GM18868 (cell line): Measurements from ENCODE around the gene C11orf24.
A peak's percentile ranks its signal among the peaks of the same experiment; 100 is the strongest.
"Not testable (repeated sequence)": the region's sequence is repeated elsewhere in the genome, so short reads cannot be mapped to it uniquely, and the experiment has no call there.

ENCODE experiments used
- ATAC-seq: cut with Tn5 transposase; IDR thresholded peaks from one replicate; pipeline ENCODE4 v1.9.1; 2021; ENCODE audit warnings: mild to moderate bottlenecking, moderate library complexity; ENCODE audit not compliant: unreplicated experiment

The C11orf24 gene

GRCh38 chr11:68299517-68299879 lies 27.7 kb upstream of the C11orf24 start:
- ATAC-seq, result not testable (repeated sequence)

GRCh38 chr11:68298659-68299516 lies 27.1 kb upstream of the C11orf24 start:
- no peak for ATAC-seq

GRCh38 chr11:68297812-68298658 lies 26.3 kb upstream of the C11orf24 start:
- ATAC-seq, result peak; percentile 50

GRCh38 chr11:68297494-68297811 lies 25.7 kb upstream of the C11orf24 start:
- ATAC-seq, result no peak

- ATAC-seq, result no peak
These were observed 25.2 kb upstream of the C11orf24 start for GRCh38 chr11:68297052-68297378.

GRCh38 chr11:68296344-68297051 lies 24.7 kb upstream of the C11orf24 start:
- ATAC-seq, result no peak

GRCh38 chr11:68295940-68296339 lies 24.2 kb upstream of the C11orf24 start:
- no peak for ATAC-seq

GRCh38 chr11:68295271-68295670 lies 23.5 kb upstream of the C11orf24 start:
- no peak for ATAC-seq

- no peak for ATAC-seq
These were observed 21.9 kb upstream of the C11orf24 start for GRCh38 chr11:68293708-68294107.

- no peak for ATAC-seq
These were observed 17.7 kb upstream of the C11orf24 start for GRCh38 chr11:68289456-68289855.

GRCh38 chr11:68287419-68287818 lies 15.6 kb upstream of the C11orf24 start:
- ATAC-seq, result no peak

- not testable (repeated sequence) for ATAC-seq
These were observed 12.8 kb upstream of the C11orf24 start for GRCh38 chr11:68284588-68284987.

GRCh38 chr11:68282861-68283230 lies 11.1 kb upstream of the C11orf24 start:
- ATAC-seq, result no peak

GRCh38 chr11:68282141-68282860 lies 10.5 kb upstream of the C11orf24 start:
- ATAC-seq, result peak; percentile 71

GRCh38 chr11:68279676-68280075 lies 7.9 kb upstream of the C11orf24 start:
- ATAC-seq, result no peak

GRCh38 chr11:68276861-68277260 lies 5.1 kb upstream of the C11orf24 start:
- ATAC-seq, result no peak

GRCh38 chr11:68275721-68276507 lies 4.1 kb upstream of the C11orf24 start:
- no peak for ATAC-seq

- no peak for ATAC-seq
These were observed 2.5 kb upstream of the C11orf24 start for GRCh38 chr11:68274306-68274705.

GRCh38 chr11:68273026-68273738 lies 1.4 kb upstream of the C11orf24 start:
- ATAC-seq, result no peak
